SK-N-MC (cell line): ENCODE data around the gene ACTN1.

ENCODE experiments used
- EZH2 ChIP-seq: fragments of 200-600 bp; sonication (generic); IDR thresholded peaks from one replicate; pipeline ENCODE4 v1.6.1; 2017; ENCODE audit warnings: antibody characterized with exemption
- FOXP2 ChIP-seq: optimal IDR thresholded peaks from 2 replicates; pipeline ENCODE3; 2011; ENCODE audit warnings: mild to moderate bottlenecking, moderate library complexity; ENCODE audit not compliant: insufficient read depth; ENCODE audit errors: extremely low read length, control extremely low read depth
- POLR2AphosphoS5 ChIP-seq: IDR thresholded peaks from 2 replicates; pipeline ENCODE4 v1.6.1; 2012; ENCODE audit warnings: mild to moderate bottlenecking, low read depth, low read length, borderline replicate concordance

DNA sequence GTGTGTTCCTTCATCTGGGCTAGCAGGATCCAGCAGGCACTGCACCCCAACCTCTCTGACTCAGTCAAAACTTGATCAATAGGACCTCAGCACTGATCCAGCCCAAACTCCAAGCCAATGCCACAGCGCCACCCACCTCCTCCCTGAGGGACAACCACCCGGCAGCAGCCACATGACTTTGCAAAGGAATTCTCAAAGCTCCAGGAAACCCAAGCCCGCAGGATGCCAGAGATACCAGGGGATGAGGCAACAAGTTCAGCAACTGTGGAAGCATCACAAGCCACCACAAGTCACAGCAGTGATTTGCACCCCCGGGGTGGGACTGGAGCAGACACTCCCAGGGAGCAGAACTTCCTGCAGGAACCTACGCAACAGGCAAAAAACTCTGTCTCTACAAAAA, 37.3 kb downstream of the ACTN1 start:
- TF ChIP-seq POLR2AphosphoS5 (no peak), EZH2 (no peak), FOXP2 (no peak)
